Coronary artery (tissue), 2 donors: ENCODE data around the gene ITPK1.
A peak's percentile ranks its signal among the peaks of the same experiment; 100 is the strongest.

Experiments
- DNase-seq: peaks from one replicate; pipeline ENCODE4 v3.0.0-alpha.2; 2017; ENCODE audit warnings: low spot score
- H3K27ac ChIP-seq, 2 donors: fragments of 200-600 bp; sonication (generic); one replicate each; pipeline ENCODE4 v1.5.1; 2016 to 2019
- H3K4me3 ChIP-seq: fragments of 200-600 bp; sonication (generic); 2 replicates; pipeline ENCODE4 v1.5.1; 2016; ENCODE audit warnings: mild to moderate bottlenecking, moderate library complexity
- TF ChIP-seq, protein P1 (sequence below): fragments of 200-600 bp; sonication (generic); IDR thresholded peaks from one replicate; pipeline ENCODE4 v1.5.1; 2019; ENCODE audit warnings: antibody characterized with exemption

ITPK1 gene

DNA sequence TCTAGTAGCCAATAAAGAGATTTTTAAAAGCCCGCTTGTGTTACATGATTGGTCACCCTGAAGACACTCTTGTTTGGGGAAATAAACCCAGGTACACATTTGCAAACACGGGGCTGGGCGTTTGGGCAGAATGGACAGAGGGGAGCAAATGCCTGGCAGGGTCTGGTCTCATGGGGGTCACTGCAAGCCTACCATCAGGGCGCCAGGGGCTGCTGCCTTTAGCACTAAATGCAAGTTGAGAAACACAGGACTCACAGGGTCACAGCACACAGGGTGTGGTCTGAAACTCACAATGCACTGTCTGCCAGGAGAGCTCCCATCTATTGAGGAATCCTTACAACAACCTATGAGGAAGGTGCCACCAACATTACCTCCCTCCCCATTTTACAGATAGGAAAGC, 130.2 kb downstream of the ITPK1 start:
- H3K27ac ChIP-seq, result peak overlapping the region; percentile 71 to 86
- TF ChIP-seq, protein P1, sequence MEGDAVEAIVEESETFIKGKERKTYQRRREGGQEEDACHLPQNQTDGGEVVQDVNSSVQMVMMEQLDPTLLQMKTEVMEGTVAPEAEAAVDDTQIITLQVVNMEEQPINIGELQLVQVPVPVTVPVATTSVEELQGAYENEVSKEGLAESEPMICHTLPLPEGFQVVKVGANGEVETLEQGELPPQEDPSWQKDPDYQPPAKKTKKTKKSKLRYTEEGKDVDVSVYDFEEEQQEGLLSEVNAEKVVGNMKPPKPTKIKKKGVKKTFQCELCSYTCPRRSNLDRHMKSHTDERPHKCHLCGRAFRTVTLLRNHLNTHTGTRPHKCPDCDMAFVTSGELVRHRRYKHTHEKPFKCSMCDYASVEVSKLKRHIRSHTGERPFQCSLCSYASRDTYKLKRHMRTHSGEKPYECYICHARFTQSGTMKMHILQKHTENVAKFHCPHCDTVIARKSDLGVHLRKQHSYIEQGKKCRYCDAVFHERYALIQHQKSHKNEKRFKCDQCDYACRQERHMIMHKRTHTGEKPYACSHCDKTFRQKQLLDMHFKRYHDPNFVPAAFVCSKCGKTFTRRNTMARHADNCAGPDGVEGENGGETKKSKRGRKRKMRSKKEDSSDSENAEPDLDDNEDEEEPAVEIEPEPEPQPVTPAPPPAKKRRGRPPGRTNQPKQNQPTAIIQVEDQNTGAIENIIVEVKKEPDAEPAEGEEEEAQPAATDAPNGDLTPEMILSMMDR, result no peak
- DNase-seq, result no peak
- H3K4me3 ChIP-seq, result no peak overlapping the region

DNA sequence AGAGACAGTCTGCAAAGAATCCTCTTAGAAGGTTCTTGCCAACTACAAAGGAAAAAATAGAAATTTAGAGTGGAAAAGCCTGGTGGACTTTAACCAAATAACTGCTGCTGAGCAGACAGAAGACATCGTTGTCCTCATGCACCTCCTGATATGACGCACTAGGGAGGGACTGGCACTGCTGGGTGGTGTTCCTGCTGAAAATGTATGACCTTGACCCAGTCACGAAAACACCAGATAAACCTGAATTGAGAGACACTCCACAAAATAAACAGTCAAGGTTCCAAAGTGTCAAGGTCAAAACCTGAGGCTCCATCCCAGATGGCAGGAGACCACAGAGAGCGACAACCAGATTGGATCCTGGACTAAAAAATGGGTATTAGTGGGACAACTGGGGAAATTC, 130.8 kb downstream of the ITPK1 start:
- no peak overlapping the region for H3K4me3 ChIP-seq
- DNase-seq, result no peak
- no peak overlapping the region for H3K27ac ChIP-seq
- TF ChIP-seq, protein P1, result no peak

DNA sequence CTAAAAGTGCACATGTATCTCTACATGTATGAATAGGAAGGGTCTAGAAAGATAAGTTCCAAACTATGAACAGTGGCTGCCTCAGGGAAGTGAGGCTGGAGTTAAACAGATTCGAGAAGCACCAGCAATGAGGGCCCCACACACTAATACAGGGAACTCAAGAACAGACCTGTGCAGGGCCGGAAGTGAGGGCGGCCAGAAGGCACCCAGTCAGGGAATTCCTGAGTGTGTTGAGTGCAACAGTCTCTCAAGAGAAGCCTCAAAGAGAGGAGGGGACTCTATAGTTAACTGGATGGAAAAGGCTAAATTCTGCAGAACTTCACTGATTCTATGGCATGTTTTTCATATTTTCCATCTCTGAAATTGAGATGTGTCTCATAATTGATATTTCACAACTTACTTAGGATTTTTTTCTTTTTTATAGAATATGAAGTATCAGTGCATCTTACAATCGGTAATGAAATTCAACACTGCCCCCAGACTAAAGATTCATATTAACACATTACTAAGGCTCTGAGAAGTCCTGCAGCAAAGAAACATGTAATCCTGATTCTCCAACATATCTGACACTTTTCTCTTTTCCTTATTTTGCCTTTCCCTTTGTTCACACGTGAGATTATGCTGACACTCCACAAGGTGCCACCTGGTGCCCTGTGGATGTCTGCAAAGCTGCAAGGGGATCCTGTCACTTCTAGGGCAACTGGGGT, 131.5 kb downstream of the ITPK1 start:
- Histone ChIP-seq H3K4me3 (no peak overlapping the region), H3K27ac (no peak overlapping the region)
- no peak for DNase-seq
- TF ChIP-seq, protein P1, result no peak

DNA sequence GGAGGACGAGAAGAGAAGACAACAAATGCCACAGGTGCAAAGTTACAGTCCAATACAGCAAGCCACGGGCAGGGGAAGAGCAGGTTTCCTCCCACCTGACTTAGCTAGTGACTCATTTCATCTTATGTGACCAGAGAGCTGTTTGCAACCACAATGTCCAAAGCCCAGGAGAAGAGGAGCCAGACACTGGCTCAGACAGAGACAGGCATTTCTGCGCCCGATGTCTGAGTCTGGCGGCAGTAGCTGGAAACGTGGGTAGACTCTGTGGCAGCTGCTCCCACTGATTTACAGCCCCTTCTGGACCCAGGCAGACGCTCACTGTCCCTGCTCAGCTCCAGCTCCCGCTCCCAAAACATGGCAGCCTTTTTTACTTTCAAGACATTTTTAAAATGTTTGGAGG, 132.8 kb downstream of the ITPK1 start:
- TF ChIP-seq, protein P1, result no peak
- no peak for DNase-seq
- Histone ChIP-seq H3K27ac (no peak overlapping the region), H3K4me3 (no peak overlapping the region)

DNA sequence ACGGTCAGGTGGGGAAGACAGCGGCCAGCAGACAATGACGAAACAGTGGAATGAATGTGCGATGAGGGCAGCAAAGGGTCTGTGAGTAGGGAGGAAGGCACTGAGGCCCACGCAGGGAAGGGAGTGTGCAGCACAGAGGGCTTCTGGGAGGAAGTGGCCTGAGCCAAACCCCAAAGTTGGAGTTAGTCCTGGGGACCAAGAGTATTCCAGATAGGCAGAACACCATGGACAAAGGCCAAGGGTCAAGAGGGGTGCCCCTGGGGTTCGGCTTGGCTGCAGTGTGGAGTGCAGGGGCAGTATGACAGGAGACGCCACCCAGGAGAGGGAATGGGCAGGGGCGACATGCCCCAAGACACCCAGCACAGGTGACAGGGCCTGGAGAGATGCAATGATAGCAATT, 134.0 kb downstream of the ITPK1 start:
- TF ChIP-seq, protein P1, result no peak
- DNase-seq, result no peak
- Histone ChIP-seq H3K27ac (no peak overlapping the region), H3K4me3 (no peak overlapping the region)

DNA sequence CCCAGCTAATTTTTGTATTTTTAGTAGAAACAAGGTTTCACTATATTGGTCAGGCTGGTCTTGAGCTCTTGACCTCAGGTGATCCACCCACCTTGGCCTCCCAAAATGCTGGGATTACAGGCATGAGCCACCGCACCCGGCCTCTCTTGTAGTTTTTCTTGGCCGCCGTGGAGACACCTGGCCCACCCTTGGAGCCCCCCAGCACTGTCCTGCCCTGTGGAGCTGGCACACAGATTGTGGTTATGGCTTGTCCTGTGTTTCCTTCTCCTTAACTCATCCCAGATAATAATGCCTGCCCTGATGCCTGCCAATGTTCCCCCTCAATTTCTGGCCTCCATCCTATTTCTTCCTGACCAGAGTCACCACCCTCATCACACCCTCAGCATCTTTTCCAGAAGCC, 134.9 kb downstream of the ITPK1 start:
- no peak overlapping the region for H3K27ac ChIP-seq
- TF ChIP-seq, protein P1, result no peak
- no peak for DNase-seq
- H3K4me3 ChIP-seq, result no peak overlapping the region

DNA sequence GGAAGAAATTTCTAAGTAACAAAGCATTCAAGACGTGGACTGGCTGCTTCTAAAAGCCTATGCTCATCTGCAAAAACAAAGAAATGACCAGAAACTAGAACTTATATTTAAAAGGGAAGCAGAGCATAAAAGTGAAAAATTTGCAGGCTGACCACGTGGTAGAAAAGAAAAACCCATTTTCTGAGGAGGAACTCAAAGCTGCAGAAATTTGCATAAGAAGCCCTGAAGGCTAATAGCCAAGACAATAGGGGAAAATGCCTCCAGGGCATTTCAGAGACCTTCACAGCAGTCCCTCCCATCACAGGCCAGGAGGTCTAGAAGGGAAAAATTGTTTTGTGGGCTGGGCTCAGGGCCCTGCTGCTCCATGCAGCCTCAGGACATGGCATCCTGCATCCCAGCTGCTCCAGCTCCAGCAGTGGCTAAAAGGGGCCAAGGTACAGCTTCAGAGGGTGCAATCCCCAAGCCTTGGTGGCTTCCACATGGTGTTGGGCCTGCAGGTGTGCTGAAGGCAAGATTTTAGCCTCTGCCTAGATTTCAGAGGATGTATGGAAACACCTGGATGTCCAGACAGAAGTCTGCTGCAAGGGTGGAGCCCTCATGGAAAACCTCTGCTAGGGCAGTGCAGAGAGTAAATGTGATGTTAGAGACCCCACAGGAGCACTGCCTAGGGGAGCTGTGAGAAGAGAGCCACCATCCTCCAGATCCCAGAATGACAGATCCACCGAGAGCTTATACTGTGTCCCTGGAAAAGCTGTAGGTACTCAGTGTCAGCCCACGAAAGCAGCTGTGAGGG, 137.3 kb downstream of the ITPK1 start:
- H3K4me3 ChIP-seq, result no peak overlapping the region
- H3K27ac ChIP-seq, result no peak overlapping the region
- DNase-seq, result no peak
- TF ChIP-seq, protein P1, result no peak
